IPS DF 6.9 (cell line): ENCODE results near the gene STXBP6.
A peak's percentile ranks its signal among the peaks of the same experiment; 100 is the strongest.

ENCODE experiments used
- DNase-seq: peaks from one replicate; pipeline ENCODE4 v3.0.0-alpha.2; 2013; ENCODE audit warnings: low read depth, low spot score
- H3K27ac ChIP-seq: one replicate; pipeline ENCODE4 v1.5.1; 2013; ENCODE audit warnings: low read length, control low read depth
- H3K27me3 ChIP-seq: 2 replicates; pipeline ENCODE4 v1.6.1; 2013; ENCODE audit warnings: mild to moderate bottlenecking, low read length; ENCODE audit not compliant: control insufficient read depth, insufficient read depth
- H3K36me3 ChIP-seq: 2 replicates; pipeline ENCODE4 v1.6.1; 2013; ENCODE audit warnings: low read length; ENCODE audit not compliant: control insufficient read depth, insufficient read depth
- H3K4me1 ChIP-seq: 2 replicates; pipeline ENCODE4 v1.6.1; 2013; ENCODE audit warnings: low read length; ENCODE audit not compliant: control insufficient read depth, insufficient read depth
- H3K4me3 ChIP-seq: 2 replicates; pipeline ENCODE4 v1.5.1; 2013; ENCODE audit warnings: mild to moderate bottlenecking, low read length
- H3K9me3 ChIP-seq: 2 replicates; pipeline ENCODE4 v1.6.1; 2013; ENCODE audit warnings: low read length, inconsistent platforms; ENCODE audit not compliant: control insufficient read depth, insufficient read depth
- WGBS: extraction: QIAGEN DNeasy Blood & Tissue Kit; methylation state at CpG from one replicate; pipeline ENCODE4 v1.1.7; 2013; ENCODE audit warnings: mixed read lengths, missing lambda C conversion rate; ENCODE audit not compliant: insufficient read length, insufficient coverage; 5-methylcytosine and 5-hydroxymethylcytosine counted together

Gene STXBP6

DNA sequence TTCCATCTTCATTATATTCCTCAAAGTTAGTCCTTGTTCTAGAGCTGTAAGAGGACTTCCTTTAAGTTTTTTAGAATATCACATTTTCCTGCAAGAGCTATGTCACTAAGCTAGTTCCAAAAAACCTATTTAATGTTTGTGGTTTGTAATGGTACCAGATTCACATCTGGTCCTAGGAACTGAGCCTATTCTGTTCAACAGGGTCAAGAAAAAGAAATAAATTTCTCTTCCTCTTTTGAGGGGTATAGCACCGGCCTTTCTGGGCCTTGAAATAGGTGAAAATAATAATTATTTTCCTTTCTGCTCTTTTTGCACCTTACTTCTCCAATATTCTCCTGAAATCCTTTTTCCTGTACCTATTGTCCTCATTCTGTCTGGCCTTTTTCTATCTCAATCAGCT, 3.6 kb upstream of the STXBP6 start:
- no peak for DNase-seq
- no peaks in the 10 kb centered on the region; the same call in 1 of the 2 replicates for H3K36me3 ChIP-seq
- H3K4me1 ChIP-seq: peaks cover 4% of the 10 kb centered on the region; the same call in 1 of the 2 replicates
- H3K27ac ChIP-seq: no peak overlapping the region
- no peak overlapping the region for H3K4me3 ChIP-seq
- no CpG with 5 or more reads among the region's 1 CpG for WGBS
- peaks cover 22% of the 10 kb centered on the region for H3K27me3 ChIP-seq
- no peaks in the 10 kb centered on the region for H3K9me3 ChIP-seq

GRCh38 chr14:25052921-25053320, 3.0 kb upstream of the STXBP6 start:
- peaks cover 4% of the 10 kb centered on the region; the same call in 1 of the 2 replicates for H3K4me1 ChIP-seq
- no peaks in the 10 kb centered on the region for H3K9me3 ChIP-seq
- WGBS: no CpG with 5 or more reads among the region's 4 CpGs
- no peaks in the 10 kb centered on the region; the same call in 1 of the 2 replicates for H3K36me3 ChIP-seq
- no peak overlapping the region for H3K27ac ChIP-seq
- H3K27me3 ChIP-seq: peaks cover 26% of the 10 kb centered on the region
- H3K4me3 ChIP-seq: no peak overlapping the region
- no peak for DNase-seq

GRCh38 chr14:25052385-25052784, 2.4 kb upstream of the STXBP6 start:
- WGBS: no CpG with 5 or more reads among the region's 2 CpGs
- H3K36me3 ChIP-seq: no peaks in the 10 kb centered on the region; the same call in 1 of the 2 replicates
- no peak for DNase-seq
- no peak overlapping the region for H3K4me3 ChIP-seq
- no peaks in the 10 kb centered on the region for H3K9me3 ChIP-seq
- peaks cover 4% of the 10 kb centered on the region; the same call in 1 of the 2 replicates for H3K4me1 ChIP-seq
- H3K27me3 ChIP-seq: peaks cover 26% of the 10 kb centered on the region
- no peak overlapping the region for H3K27ac ChIP-seq

- H3K27me3 ChIP-seq: peaks cover 26% of the 10 kb centered on the region
- H3K27ac ChIP-seq: no peak overlapping the region
- no CpG with 5 or more reads among the region's 31 CpGs for WGBS
- peaks cover 3% of the 10 kb centered on the region; the same call in 1 of the 2 replicates for H3K4me1 ChIP-seq
- DNase-seq: no peak
- H3K4me3 ChIP-seq: peak overlapping the region; percentile 54; the same call in 1 of the 2 replicates
- no peaks in the 10 kb centered on the region for H3K9me3 ChIP-seq
- H3K36me3 ChIP-seq: no peaks in the 10 kb centered on the region; the same call in 1 of the 2 replicates
Observed at GRCh38 chr14:25050269-25051150, 563 bp upstream of the STXBP6 start.

DNA sequence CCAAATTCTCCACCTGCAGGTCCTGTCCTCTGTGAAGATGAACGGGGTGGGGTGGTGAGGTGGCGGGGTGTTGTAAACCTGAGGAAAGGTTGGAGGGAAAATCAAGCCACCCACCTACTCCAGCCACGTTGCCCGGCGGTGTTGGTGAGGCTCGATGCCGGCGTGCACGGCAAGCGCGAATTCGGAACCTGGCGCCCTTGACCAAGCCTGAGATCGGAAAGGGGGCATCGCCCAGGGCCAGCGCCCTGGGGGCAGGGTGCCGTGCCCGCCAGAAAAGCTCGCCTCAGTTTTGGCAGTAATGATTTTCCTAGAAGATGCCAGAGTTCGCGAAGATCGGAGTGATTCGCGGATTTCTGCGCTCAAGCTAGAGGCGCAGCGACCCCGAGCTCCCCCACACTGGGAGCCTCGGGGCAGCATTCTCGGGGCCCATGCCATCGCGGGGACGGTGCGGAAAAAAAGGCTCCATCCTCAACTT, 817 bp downstream of the STXBP6 start:
- WGBS: no CpG with 5 or more reads among the region's 34 CpGs
- no peak for DNase-seq
- H3K4me3 ChIP-seq: peak overlapping the region; percentile 54; the same call in 1 of the 2 replicates
- no peaks in the 10 kb centered on the region; the same call in 1 of the 2 replicates for H3K36me3 ChIP-seq
- peaks cover 3% of the 10 kb centered on the region; the same call in 1 of the 2 replicates for H3K4me1 ChIP-seq
- H3K27ac ChIP-seq: no peak overlapping the region
- H3K27me3 ChIP-seq: peaks cover 26% of the 10 kb centered on the region
- no peaks in the 10 kb centered on the region for H3K9me3 ChIP-seq

- Histone ChIP-seq H3K9me3 (no peaks in the 10 kb centered on the region), H3K27ac (no peak overlapping the region), H3K4me3 (no peak overlapping the region), H3K4me1 (peaks cover 3% of the 10 kb centered on the region; the same call in 1 of the 2 replicates), H3K36me3 (no peaks in the 10 kb centered on the region; the same call in 1 of the 2 replicates), H3K27me3 (peaks cover 26% of the 10 kb centered on the region)
- WGBS: no CpG with 5 or more reads among the region's 17 CpGs
- DNase-seq: no peak
Observed at GRCh38 chr14:25048170-25049016, 1.6 kb downstream of the STXBP6 start.

- Histone ChIP-seq H3K36me3 (no peaks in the 10 kb centered on the region; the same call in 1 of the 2 replicates), H3K27me3 (peaks cover 26% of the 10 kb centered on the region), H3K4me3 (no peak overlapping the region), H3K27ac (no peak overlapping the region), H3K9me3 (no peaks in the 10 kb centered on the region), H3K4me1 (peaks cover 4% of the 10 kb centered on the region; the same call in 1 of the 2 replicates)
- WGBS: no CpG with 5 or more reads among the region's 2 CpGs
- DNase-seq: no peak
Observed at GRCh38 chr14:25046301-25046943, 3.5 kb downstream of the STXBP6 start.

- Histone ChIP-seq H3K4me3 (no peak overlapping the region), H3K9me3 (no peaks in the 10 kb centered on the region), H3K27ac (no peak overlapping the region), H3K36me3 (no peaks in the 10 kb centered on the region), H3K4me1 (peaks cover 2% of the 10 kb centered on the region; the same call in 1 of the 2 replicates), H3K27me3 (peaks cover 11% of the 10 kb centered on the region)
- no CpG with 5 or more reads among the region's 7 CpGs for WGBS
- DNase-seq: no peak
Observed at GRCh38 chr14:25044106-25044698, 5.7 kb downstream of the STXBP6 start.

DNA sequence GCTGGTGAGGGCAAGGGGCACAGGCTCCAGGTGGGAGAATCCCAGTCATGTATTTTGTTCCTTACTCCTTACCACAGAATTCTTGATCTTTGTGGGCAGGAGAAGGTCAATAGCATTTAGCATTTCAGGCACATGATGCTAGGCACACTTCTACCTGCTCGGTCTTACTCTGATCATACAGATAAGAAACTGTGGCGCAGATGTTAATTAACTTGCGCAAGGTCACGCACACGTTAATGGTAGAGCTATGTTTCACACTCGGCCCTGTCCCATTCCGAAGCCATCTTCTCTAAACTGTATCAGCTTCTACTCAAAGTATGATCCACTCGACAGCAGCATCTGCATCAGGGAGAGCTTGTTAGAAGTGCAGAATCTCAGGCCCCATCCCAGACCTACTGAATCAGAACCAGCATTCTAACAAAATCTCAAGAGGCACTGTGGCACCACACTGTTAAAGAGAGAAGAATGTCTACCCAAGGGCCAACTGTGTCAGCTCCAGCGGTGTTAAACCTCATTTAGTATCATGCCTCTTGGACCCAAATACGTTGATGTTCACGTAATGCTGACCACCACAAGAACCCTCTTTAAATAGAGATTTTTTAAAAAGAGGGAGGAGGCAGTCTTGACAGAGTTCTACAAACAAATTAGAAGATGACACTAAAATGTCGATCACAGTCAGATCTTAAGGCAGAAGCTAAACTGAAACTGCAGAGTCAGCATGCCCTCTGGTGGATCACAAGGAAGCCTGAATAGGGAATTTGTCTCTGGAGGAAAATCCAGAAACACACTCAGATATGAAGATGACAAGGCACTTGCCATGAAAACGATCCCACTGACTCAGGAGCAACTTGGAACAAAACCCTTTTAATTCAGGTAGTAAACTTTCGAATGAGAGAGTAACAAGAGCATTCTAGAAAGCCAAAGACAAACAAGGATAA, 7.3 kb downstream of the STXBP6 start:
- Histone ChIP-seq H3K36me3 (no peaks in the 10 kb centered on the region), H3K9me3 (no peaks in the 10 kb centered on the region), H3K4me3 (no peak overlapping the region), H3K27me3 (no peaks in the 10 kb centered on the region; the same call in 1 of the 2 replicates), H3K4me1 (peaks cover 2% of the 10 kb centered on the region; the same call in 1 of the 2 replicates), H3K27ac (no peak overlapping the region)
- WGBS: no CpG with 5 or more reads among the region's 14 CpGs
- DNase-seq: no peak
